HFF-Myc (cell line): Measurements from ENCODE around the gene RNF157.

ENCODE experiments used
- DNase-seq: peaks from one replicate; pipeline ENCODE4 v3.0.0-alpha.2; 2011; ENCODE audit warnings: low read depth; ENCODE audit errors: extremely low read depth
- H3K4me3 ChIP-seq: replicated peaks from 2 replicates; pipeline ENCODE4 v1.5.1; 2011; ENCODE audit warnings: low read depth, mild to moderate bottlenecking, control low read depth, low read length
- CTCF ChIP-seq: IDR thresholded peaks from 2 replicates; pipeline ENCODE4 v1.5.1; 2012; ENCODE audit warnings: mild to moderate bottlenecking, low read depth, low read length, control low read depth; ENCODE audit errors: missing control alignments

RNF157 gene

GRCh38 chr17:76179496-76180467 lies 60.5 kb downstream of the RNF157 start:
- no peak for TF ChIP-seq CTCF
- H3K4me3 ChIP-seq = no peak overlapping the region
- DNase-seq = no peak

- no peak overlapping the region for H3K4me3 ChIP-seq
- no peak for TF ChIP-seq CTCF
These were observed 62.2 kb downstream of the RNF157 start for GRCh38 chr17:76178124-76178523.

GRCh38 chr17:76176701-76177574 lies 63.4 kb downstream of the RNF157 start:
- TF ChIP-seq CTCF = no peak
- no peak overlapping the region for H3K4me3 ChIP-seq
- DNase-seq = no peak

More at GRCh38 chr17:76178124-76178523, 62.2 kb downstream of the RNF157 start:
- no peak for DNase-seq

GRCh38 chr17:76174037-76174436 lies 66.3 kb downstream of the RNF157 start:
- no peak for TF ChIP-seq CTCF
- H3K4me3 ChIP-seq = no peak overlapping the region
- DNase-seq = no peak

GRCh38 chr17:76173474-76173873 lies 66.8 kb downstream of the RNF157 start:
- H3K4me3 ChIP-seq = no peak overlapping the region
- DNase-seq = no peak
- TF ChIP-seq CTCF = no peak

GRCh38 chr17:76171706-76172105 lies 68.6 kb downstream of the RNF157 start:
- H3K4me3 ChIP-seq = no peak overlapping the region
- no peak for TF ChIP-seq CTCF
- DNase-seq = no peak
